H1 (cell line): ENCODE measurements around the gene WDR33. TPM values are rescaled to one million over a fixed set of nuclear protein-coding genes. Genes with fewer than 3 reads are reported as not detected.

Experiments
- polyA plus RNA-seq, 7 experiments: library from polyadenylated mRNA; depleted of rRNA in 3 of 7; stranded (reverse) in 5 of 7; unstranded in 2 of 7; fragments of >200 nt in 5 of 7; fragments of 200-250 nt in 2 of 7; gene quantifications; 1 replicate in 5 of 7; 2 replicates in 1 of 7; 4 replicates in 1 of 7; pipeline versions ENCODE4 v1.2.1 to v1.2.3, GENCODE V29; 2011 to 2013; ENCODE audit warnings: missing spikeins in 2 of 7, mixed read lengths in 2 of 7
- total RNA-seq: library from RNA; stranded (reverse); fragmentation: NEBNext Ultra II Directional; extraction: Animal tissue kit (Norgen Biotek cat#: 25700); gene quantifications from 2 replicates; pipeline ENCODE4 v1.2.1, GENCODE V29; 2021
- TF ChIP-seq, protein P1 (sequence below): fragments of 300-600 bp; sonication (generic); IDR thresholded peaks from 2 replicates; pipeline ENCODE4 v1.7.1; 2012; ENCODE audit warnings: low read length, moderate library complexity, mild to moderate bottlenecking, inconsistent platforms; ENCODE audit not compliant: insufficient replicate concordance

WDR33 gene
- total and polyA plus RNA-seq, 2 of the 8 experiments (the other 6 are each of a cell fraction or from before 2014, with no cell fraction given) = 18.1 to 82.7 TPM

DNA sequence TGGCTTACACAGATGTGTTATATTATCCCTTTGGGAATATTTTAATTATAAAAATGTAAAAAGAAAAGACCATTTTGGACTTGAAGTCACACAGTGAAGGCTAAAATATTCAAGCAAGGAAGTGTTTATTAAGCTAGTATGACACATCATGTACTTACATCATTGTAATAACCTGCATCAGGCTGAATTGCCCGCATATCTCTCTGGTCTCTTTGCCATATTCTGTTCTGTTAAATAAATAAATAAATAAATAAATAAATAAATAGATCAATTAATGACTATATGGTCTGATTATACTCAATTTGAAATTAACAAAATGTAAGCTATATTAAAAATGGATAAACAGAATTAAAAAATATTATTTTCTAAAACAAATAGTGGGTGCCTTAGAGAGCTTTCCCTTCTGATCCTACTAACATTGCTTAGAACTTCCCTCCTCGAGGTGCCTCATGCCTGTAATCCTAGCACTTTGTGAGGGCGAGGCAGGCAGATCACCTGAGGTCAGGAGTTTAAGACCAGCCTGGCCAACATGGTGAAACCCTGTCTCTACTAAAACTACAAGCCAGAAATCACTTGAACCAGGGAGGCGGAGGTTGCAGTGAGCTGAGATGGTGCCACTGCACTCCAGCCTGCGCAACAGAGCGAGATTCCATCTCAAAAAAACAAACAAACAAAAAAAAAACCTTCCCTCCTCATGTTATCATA is 42.0 kb downstream of the WDR33 start (continued):
- TF ChIP-seq, protein P1, sequence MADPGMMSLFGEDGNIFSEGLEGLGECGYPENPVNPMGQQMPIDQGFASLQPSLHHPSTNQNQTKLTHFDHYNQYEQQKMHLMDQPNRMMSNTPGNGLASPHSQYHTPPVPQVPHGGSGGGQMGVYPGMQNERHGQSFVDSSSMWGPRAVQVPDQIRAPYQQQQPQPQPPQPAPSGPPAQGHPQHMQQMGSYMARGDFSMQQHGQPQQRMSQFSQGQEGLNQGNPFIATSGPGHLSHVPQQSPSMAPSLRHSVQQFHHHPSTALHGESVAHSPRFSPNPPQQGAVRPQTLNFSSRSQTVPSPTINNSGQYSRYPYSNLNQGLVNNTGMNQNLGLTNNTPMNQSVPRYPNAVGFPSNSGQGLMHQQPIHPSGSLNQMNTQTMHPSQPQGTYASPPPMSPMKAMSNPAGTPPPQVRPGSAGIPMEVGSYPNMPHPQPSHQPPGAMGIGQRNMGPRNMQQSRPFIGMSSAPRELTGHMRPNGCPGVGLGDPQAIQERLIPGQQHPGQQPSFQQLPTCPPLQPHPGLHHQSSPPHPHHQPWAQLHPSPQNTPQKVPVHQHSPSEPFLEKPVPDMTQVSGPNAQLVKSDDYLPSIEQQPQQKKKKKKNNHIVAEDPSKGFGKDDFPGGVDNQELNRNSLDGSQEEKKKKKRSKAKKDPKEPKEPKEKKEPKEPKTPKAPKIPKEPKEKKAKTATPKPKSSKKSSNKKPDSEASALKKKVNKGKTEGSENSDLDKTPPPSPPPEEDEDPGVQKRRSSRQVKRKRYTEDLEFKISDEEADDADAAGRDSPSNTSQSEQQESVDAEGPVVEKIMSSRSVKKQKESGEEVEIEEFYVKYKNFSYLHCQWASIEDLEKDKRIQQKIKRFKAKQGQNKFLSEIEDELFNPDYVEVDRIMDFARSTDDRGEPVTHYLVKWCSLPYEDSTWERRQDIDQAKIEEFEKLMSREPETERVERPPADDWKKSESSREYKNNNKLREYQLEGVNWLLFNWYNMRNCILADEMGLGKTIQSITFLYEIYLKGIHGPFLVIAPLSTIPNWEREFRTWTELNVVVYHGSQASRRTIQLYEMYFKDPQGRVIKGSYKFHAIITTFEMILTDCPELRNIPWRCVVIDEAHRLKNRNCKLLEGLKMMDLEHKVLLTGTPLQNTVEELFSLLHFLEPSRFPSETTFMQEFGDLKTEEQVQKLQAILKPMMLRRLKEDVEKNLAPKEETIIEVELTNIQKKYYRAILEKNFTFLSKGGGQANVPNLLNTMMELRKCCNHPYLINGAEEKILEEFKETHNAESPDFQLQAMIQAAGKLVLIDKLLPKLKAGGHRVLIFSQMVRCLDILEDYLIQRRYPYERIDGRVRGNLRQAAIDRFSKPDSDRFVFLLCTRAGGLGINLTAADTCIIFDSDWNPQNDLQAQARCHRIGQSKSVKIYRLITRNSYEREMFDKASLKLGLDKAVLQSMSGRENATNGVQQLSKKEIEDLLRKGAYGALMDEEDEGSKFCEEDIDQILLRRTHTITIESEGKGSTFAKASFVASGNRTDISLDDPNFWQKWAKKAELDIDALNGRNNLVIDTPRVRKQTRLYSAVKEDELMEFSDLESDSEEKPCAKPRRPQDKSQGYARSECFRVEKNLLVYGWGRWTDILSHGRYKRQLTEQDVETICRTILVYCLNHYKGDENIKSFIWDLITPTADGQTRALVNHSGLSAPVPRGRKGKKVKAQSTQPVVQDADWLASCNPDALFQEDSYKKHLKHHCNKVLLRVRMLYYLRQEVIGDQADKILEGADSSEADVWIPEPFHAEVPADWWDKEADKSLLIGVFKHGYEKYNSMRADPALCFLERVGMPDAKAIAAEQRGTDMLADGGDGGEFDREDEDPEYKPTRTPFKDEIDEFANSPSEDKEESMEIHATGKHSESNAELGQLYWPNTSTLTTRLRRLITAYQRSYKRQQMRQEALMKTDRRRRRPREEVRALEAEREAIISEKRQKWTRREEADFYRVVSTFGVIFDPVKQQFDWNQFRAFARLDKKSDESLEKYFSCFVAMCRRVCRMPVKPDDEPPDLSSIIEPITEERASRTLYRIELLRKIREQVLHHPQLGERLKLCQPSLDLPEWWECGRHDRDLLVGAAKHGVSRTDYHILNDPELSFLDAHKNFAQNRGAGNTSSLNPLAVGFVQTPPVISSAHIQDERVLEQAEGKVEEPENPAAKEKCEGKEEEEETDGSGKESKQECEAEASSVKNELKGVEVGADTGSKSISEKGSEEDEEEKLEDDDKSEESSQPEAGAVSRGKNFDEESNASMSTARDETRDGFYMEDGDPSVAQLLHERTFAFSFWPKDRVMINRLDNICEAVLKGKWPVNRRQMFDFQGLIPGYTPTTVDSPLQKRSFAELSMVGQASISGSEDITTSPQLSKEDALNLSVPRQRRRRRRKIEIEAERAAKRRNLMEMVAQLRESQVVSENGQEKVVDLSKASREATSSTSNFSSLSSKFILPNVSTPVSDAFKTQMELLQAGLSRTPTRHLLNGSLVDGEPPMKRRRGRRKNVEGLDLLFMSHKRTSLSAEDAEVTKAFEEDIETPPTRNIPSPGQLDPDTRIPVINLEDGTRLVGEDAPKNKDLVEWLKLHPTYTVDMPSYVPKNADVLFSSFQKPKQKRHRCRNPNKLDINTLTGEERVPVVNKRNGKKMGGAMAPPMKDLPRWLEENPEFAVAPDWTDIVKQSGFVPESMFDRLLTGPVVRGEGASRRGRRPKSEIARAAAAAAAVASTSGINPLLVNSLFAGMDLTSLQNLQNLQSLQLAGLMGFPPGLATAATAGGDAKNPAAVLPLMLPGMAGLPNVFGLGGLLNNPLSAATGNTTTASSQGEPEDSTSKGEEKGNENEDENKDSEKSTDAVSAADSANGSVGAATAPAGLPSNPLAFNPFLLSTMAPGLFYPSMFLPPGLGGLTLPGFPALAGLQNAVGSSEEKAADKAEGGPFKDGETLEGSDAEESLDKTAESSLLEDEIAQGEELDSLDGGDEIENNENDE = no peak
